Mesothelial cell of epicardium (in vitro differentiated cells): ENCODE data around the gene FUT8. TPM values are rescaled to one million over a fixed set of nuclear protein-coding genes. Genes with fewer than 3 reads are reported as not detected.

Experiments used
- DNase-seq, 2 experiments: peaks; one replicate each; pipeline ENCODE4 v3.0.0; 2021; ENCODE audit warnings: low spot score in 2 of 2; ENCODE audit not compliant: unreplicated experiment in 2 of 2
- H3K27ac Mint-ChIP-seq: 2 replicates; pipeline ENCODE4 v1.8.0; 2021; ENCODE audit warnings: mixed read lengths
- H3K27me3 Mint-ChIP-seq: 2 replicates; pipeline ENCODE4 v1.8.0; 2021; ENCODE audit warnings: low read depth, mixed read lengths
- H3K36me3 Mint-ChIP-seq: 2 replicates; pipeline ENCODE4 v1.8.0; 2021; ENCODE audit warnings: mixed read lengths
- H3K4me1 Mint-ChIP-seq: 2 replicates; pipeline ENCODE4 v1.8.0; 2021; ENCODE audit warnings: mixed read lengths
- H3K4me3 Mint-ChIP-seq: 2 replicates; pipeline ENCODE4 v1.8.0; 2021; ENCODE audit warnings: mild to moderate bottlenecking, moderate library complexity, mixed read lengths
- H3K9me3 Mint-ChIP-seq: 2 replicates; pipeline ENCODE4 v1.8.0; 2021; ENCODE audit warnings: mixed read lengths
- total RNA-seq: library from RNA; stranded (reverse); gene quantifications from 3 replicates; pipeline ENCODE4 v1.2.1, GENCODE V29; 2021
- TF ChIP-seq, protein P1 (sequence below): fragments of 200-600 bp; sonication (generic); IDR thresholded peaks from one replicate; pipeline ENCODE4 v1.5.0; 2021; ENCODE audit warnings: antibody characterized with exemption; ENCODE audit not compliant: unreplicated experiment

The FUT8 gene
- total RNA-seq, 1 donor from 2014 or later, result 49.4 TPM

DNA sequence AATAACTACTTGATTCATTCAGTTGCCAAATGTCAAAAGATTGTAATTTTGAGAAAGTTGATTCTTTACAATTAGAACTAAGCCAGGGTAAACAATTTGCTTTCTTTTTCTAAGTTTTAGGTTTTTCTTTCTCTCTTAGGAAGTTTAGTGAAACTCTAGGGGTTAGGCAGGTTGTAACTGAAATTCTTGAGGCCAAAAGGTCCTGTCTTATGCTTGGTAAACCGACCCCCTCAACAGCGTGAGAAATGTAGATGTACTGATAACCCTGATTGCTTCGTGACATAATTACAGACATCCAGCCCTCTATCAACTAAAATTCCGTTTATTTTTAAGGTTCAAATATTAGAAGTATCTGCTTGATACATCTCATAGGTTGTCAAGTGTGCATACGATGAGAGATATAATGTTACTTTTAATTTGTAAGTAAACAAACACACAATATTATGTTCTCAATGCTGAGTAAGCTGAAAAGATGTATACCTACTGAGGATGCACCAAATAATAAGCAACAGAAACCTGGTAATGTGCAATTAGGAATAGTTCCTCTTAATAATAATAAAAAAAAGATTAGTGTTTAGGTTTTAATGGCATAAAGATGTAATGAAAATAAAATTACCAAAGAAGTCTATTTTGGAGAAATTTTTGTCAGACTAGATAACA lies 7.2 kb downstream of the FUT8 start:
- DNase-seq, result no peak
- Mint-ChIP-seq H3K4me3 (no peak overlapping the region), H3K27ac (peak overlapping the region; percentile 59), H3K36me3 (no peaks in the 10 kb centered on the region), H3K9me3 (no peaks in the 10 kb centered on the region), H3K4me1 (peaks cover 27% of the 10 kb centered on the region), H3K27me3 (no peaks in the 10 kb centered on the region)
- TF ChIP-seq, protein P1, sequence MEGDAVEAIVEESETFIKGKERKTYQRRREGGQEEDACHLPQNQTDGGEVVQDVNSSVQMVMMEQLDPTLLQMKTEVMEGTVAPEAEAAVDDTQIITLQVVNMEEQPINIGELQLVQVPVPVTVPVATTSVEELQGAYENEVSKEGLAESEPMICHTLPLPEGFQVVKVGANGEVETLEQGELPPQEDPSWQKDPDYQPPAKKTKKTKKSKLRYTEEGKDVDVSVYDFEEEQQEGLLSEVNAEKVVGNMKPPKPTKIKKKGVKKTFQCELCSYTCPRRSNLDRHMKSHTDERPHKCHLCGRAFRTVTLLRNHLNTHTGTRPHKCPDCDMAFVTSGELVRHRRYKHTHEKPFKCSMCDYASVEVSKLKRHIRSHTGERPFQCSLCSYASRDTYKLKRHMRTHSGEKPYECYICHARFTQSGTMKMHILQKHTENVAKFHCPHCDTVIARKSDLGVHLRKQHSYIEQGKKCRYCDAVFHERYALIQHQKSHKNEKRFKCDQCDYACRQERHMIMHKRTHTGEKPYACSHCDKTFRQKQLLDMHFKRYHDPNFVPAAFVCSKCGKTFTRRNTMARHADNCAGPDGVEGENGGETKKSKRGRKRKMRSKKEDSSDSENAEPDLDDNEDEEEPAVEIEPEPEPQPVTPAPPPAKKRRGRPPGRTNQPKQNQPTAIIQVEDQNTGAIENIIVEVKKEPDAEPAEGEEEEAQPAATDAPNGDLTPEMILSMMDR, result no peak

DNA sequence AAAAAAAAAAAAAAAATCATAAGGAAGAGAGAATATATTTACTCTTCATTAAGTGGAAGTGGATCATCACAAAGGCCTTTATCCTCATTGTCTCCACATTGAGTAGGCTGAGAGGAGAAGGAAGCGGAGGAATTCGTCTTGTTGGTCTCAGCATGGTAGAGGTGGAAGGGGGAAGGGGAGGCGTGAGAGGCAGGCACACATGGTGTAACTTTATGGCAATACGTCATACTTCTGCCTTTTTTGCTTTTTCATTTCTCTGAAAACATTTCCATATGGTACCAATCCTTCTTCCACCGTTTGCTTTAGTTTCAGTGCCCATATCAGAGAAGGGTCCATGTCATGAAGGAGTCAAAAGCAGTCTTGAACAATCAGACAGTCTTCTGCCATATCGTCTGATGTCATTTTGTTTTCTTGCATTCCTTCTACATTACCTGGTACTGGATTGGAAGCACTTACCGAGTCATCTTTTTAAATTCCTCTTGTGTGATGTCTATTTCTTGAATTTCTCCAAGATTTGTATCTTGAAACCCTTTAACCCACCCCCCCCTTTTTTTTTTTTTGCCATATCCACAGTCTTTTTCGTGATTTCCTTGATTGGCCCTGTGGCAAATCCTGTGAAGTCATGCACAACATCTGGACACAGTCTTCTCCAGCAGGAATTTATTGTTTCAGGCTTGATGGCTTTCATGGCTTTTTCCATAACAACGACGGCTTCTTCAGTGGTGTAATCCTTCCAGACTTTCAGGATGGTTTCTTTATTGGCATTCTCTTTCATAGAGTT lies 8.9 kb downstream of the FUT8 start:
- Mint-ChIP-seq H3K27ac (peak overlapping the region; percentile 32), H3K27me3 (no peaks in the 10 kb centered on the region), H3K36me3 (peaks cover 4% of the 10 kb centered on the region), H3K4me1 (peaks cover 25% of the 10 kb centered on the region), H3K9me3 (no peaks in the 10 kb centered on the region), H3K4me3 (no peak overlapping the region)
- DNase-seq, result no peak
- TF ChIP-seq, protein P1, result no peak

- no peak for DNase-seq
- Mint-ChIP-seq H3K9me3 (no peaks in the 10 kb centered on the region), H3K27me3 (no peaks in the 10 kb centered on the region), H3K4me3 (no peak overlapping the region), H3K36me3 (peaks cover 6% of the 10 kb centered on the region), H3K27ac (peak overlapping the region; percentile 32), H3K4me1 (peaks cover 26% of the 10 kb centered on the region)
- TF ChIP-seq, protein P1, result no peak
Measured at GRCh38 chr14:65422088-65422834, 9.7 kb downstream of the FUT8 start.

DNA sequence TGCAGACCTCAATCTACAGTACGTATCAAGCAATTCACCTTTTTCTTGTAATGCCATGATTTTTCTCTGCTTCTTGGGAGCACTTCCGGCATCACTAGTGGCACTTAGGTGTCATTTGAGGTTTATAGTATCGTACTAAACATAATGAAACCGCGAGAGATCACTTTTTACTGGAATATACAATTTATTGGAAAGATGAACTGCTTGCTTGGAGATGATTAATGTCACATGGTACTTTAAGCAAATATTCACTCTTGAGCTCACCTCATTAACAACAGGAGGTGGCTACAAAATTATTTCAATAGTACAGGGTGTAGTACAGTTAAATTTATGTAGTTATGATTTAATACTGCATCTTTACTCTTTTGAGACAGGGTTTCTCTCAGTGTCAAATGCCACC lies 11.5 kb downstream of the FUT8 start:
- H3K9me3 Mint-ChIP-seq, result no peaks in the 10 kb centered on the region
- H3K4me1 Mint-ChIP-seq, result peaks cover 27% of the 10 kb centered on the region
- no peak overlapping the region for H3K4me3 Mint-ChIP-seq
- peaks cover 6% of the 10 kb centered on the region for H3K36me3 Mint-ChIP-seq
- H3K27me3 Mint-ChIP-seq, result no peaks in the 10 kb centered on the region
- no peak overlapping the region for H3K27ac Mint-ChIP-seq
- DNase-seq, result no peak
- TF ChIP-seq, protein P1, result no peak

DNA sequence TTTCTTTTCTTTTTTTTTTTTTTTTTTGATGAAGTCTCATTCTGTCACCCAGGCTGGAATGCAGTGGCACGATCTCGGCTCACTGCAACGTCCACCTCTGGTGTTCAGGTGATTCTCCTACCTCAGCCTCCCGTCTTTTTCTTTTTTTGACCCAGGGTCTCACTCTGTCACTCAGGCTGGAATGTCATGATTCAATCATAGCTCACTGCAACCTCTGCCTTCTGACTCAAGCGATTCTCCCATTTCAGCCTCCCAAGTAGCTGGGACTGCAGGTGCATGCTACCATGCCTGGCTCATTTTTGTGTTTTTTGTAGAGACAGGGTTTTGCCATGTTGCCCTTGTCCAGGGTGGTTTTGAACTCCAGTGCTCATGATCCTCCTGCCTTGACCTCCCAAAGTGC lies 12.0 kb downstream of the FUT8 start:
- no peak for DNase-seq
- Mint-ChIP-seq H3K27me3 (no peaks in the 10 kb centered on the region), H3K27ac (no peak overlapping the region), H3K4me3 (no peak overlapping the region), H3K4me1 (peaks cover 28% of the 10 kb centered on the region), H3K9me3 (no peaks in the 10 kb centered on the region), H3K36me3 (peaks cover 6% of the 10 kb centered on the region)
- TF ChIP-seq, protein P1, result no peak
